IMR-90 (cell line): Measurements from ENCODE around the gene ADGRF3.

Source experiments
- ELK1 ChIP-seq: fragments of 150-350 bp; IDR thresholded peaks from 2 replicates; pipeline ENCODE4 v1.6.1; 2016; ENCODE audit warnings: low read depth, mild to moderate bottlenecking, low read length, moderate library complexity, borderline replicate concordance
- MAZ ChIP-seq: IDR thresholded peaks from 2 replicates; pipeline ENCODE4 v1.6.1; 2012; ENCODE audit warnings: low read depth, mild to moderate bottlenecking, low read length, improper control_type of control experiment, moderate library complexity, borderline replicate concordance
- MXI1 ChIP-seq: IDR thresholded peaks from 2 replicates; pipeline ENCODE4 v1.6.1; 2012; ENCODE audit warnings: low read depth, mild to moderate bottlenecking, low read length, moderate library complexity, borderline replicate concordance
- POLR2A ChIP-seq: IDR thresholded peaks from 2 replicates; pipeline ENCODE4 v1.6.1; 2012; ENCODE audit warnings: mild to moderate bottlenecking, low read depth, low read length
- RAD21 ChIP-seq: IDR thresholded peaks from 2 replicates; pipeline ENCODE4 v1.6.1; 2012; ENCODE audit warnings: low read length, improper control_type of control experiment
- RCOR1 ChIP-seq: IDR thresholded peaks from 2 replicates; pipeline ENCODE4 v1.6.1; 2012; ENCODE audit warnings: mild to moderate bottlenecking, low read length, improper control_type of control experiment; ENCODE audit not compliant: insufficient replicate concordance
- RFX5 ChIP-seq: IDR thresholded peaks from 2 replicates; pipeline ENCODE4 v1.8.0; 2012; ENCODE audit warnings: low read depth, mild to moderate bottlenecking, low read length, moderate library complexity
- SMC3 ChIP-seq: fragments of 150-350 bp; IDR thresholded peaks from 2 replicates; pipeline ENCODE4 v1.6.1; 2016; ENCODE audit warnings: low read depth, mild to moderate bottlenecking, antibody characterized with exemption, low read length, moderate library complexity
- TF ChIP-seq, protein P1 (sequence below): conservative IDR thresholded peaks from 2 replicates; pipeline ENCODE4 v1.5.1; 2012; ENCODE audit warnings: mild to moderate bottlenecking, low read depth, low read length, improper control_type of control experiment

DNA sequence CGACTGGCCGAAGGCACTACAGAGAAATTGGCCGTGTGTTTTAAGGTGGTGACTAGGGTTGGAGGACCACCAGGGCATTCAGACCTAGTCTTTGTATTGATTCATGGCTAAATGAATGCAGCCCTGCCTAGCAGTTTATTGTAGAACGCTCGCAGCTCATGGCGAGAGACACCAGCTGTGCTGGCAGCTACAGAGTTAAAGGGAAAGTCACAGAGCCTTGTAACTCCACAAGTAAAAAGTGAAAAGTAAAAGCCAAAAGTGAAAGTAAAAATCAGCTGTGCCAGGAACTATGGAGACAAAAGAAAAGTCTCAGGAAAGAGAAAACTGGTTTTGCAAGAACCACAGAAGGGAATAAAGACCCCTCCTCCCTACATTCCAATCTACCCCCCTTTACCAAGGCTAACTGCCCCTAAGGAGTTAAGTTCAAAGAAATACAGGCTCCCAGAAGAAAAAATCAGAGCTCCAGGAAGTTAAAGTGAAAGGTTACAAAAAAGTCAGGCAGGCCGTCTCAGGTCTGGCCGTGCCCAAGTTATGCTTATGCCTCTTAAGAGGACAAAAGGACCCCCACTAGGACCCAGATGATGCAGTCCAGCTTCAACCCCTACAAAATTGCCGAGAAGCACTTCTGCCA, 47.0 kb downstream of the ADGRF3 start:
- no peak for TF ChIP-seq POLR2A
- no peak for TF ChIP-seq RAD21
- TF ChIP-seq MAZ, result no peak
- TF ChIP-seq, protein P1, sequence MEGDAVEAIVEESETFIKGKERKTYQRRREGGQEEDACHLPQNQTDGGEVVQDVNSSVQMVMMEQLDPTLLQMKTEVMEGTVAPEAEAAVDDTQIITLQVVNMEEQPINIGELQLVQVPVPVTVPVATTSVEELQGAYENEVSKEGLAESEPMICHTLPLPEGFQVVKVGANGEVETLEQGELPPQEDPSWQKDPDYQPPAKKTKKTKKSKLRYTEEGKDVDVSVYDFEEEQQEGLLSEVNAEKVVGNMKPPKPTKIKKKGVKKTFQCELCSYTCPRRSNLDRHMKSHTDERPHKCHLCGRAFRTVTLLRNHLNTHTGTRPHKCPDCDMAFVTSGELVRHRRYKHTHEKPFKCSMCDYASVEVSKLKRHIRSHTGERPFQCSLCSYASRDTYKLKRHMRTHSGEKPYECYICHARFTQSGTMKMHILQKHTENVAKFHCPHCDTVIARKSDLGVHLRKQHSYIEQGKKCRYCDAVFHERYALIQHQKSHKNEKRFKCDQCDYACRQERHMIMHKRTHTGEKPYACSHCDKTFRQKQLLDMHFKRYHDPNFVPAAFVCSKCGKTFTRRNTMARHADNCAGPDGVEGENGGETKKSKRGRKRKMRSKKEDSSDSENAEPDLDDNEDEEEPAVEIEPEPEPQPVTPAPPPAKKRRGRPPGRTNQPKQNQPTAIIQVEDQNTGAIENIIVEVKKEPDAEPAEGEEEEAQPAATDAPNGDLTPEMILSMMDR, result no peak
- no peak for TF ChIP-seq MXI1
- no peak for TF ChIP-seq RCOR1
- no peak for TF ChIP-seq ELK1
- TF ChIP-seq RFX5, result no peak
- no peak for TF ChIP-seq SMC3
